Measurements from ENCODE around the gene RABL6. TPM values are rescaled to one million over a fixed set of nuclear protein-coding genes. Genes with fewer than 3 reads are reported as not detected.

Gene RABL6
- total RNA-seq, 2 donors from 2014 or later, result 76.6 to 124 TPM

DNA sequence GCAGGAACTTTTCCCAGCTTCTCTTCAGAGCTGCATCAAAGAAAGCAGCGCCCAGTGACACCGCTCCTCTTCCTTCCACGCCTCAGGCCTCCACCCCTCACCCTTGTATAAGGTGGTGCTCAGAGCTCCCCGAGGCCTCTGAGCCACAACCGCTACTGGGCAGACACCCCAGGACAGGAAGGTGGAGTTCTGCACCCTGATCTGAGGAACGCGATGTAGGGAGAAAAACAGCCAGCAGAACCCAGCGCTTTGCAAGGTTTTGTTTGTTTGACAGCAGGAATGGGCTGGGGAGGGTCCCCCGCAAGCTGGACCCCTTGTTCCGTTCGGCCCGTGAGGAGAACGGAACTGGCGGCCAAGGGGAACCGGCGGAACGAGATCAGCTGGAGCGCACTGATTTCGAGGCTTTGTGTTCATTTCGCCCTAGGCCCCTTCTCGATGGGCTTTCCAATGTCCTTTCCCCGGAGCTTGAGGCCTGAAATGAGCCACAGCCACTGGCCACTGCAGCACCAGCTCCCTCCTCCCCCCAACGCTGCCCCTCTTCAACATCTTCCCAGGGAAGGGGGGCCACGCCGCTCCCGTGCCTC, 54.2 kb downstream of the RABL6 start:
- WGBS, result 82% methylated on average over 25 of the region's 26 CpGs
- H3K27ac ChIP-seq, result no peak overlapping the region
- H3K9me3 ChIP-seq, result no peaks in the 10 kb centered on the region
- H3K27me3 ChIP-seq (replicated peaks; ENCODE audit: insufficient read depth), result no peaks in the 10 kb centered on the region
- H3K4me3 ChIP-seq, result no peak overlapping the region
- intact Hi-C loops (cut with DNase I), result no loop called here
- TF ChIP-seq, protein P1, sequence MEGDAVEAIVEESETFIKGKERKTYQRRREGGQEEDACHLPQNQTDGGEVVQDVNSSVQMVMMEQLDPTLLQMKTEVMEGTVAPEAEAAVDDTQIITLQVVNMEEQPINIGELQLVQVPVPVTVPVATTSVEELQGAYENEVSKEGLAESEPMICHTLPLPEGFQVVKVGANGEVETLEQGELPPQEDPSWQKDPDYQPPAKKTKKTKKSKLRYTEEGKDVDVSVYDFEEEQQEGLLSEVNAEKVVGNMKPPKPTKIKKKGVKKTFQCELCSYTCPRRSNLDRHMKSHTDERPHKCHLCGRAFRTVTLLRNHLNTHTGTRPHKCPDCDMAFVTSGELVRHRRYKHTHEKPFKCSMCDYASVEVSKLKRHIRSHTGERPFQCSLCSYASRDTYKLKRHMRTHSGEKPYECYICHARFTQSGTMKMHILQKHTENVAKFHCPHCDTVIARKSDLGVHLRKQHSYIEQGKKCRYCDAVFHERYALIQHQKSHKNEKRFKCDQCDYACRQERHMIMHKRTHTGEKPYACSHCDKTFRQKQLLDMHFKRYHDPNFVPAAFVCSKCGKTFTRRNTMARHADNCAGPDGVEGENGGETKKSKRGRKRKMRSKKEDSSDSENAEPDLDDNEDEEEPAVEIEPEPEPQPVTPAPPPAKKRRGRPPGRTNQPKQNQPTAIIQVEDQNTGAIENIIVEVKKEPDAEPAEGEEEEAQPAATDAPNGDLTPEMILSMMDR (IDR thresholded peaks at IDR 0.05), result no peak
- TF ChIP-seq POLR2AphosphoS5 (IDR thresholded peaks at IDR 0.05) (no peak), POLR2A (IDR thresholded peaks at IDR 0.05) (no peak)
- no peak for DNase-seq (ENCODE audit: low spot score)
- peaks cover 6 to 13% of the 10 kb centered on the region in 2 donors for H3K36me3 ChIP-seq
- H3K4me1 ChIP-seq (replicated peaks), result peaks cover 23% of the 10 kb centered on the region

GRCh38 chr9:136862849-136863622, 55.3 kb downstream of the RABL6 start:
- Histone ChIP-seq H3K27ac (no peak overlapping the region), H3K4me3 (no peak overlapping the region), H3K27me3 (replicated peaks; ENCODE audit: insufficient read depth) (no peaks in the 10 kb centered on the region), H3K36me3 (peaks cover 6 to 13% of the 10 kb centered on the region in 2 donors), H3K4me1 (replicated peaks) (peaks cover 22% of the 10 kb centered on the region), H3K9me3 (no peaks in the 10 kb centered on the region)
- 83% methylated on average over 30 of the region's 31 CpGs for whole genome bisulfite sequencing
- no peak for TF ChIP-seq POLR2AphosphoS5 (IDR thresholded peaks at IDR 0.05)
- TF ChIP-seq, protein P1 (IDR thresholded peaks at IDR 0.05), result no peak
- TF ChIP-seq POLR2A (IDR thresholded peaks at IDR 0.05), result no peak
- no peak for DNase-seq (ENCODE audit: low spot score)
- intact Hi-C loops (cut with DNase I), result no loop called here

GRCh38 chr9:136863623-136864273, 56.0 kb downstream of the RABL6 start:
- no peaks in the 10 kb centered on the region for H3K9me3 ChIP-seq
- H3K27ac ChIP-seq, result no peak overlapping the region
- WGBS, result 96% methylated on average over 11 of the region's 12 CpGs
- peaks cover 6 to 13% of the 10 kb centered on the region in 2 donors for H3K36me3 ChIP-seq
- peaks cover 15% of the 10 kb centered on the region for H3K4me1 ChIP-seq (replicated peaks)
- no peak for DNase-seq (ENCODE audit: low spot score)
- TF ChIP-seq, protein P1 (IDR thresholded peaks at IDR 0.05), result no peak
- TF ChIP-seq POLR2AphosphoS5 (IDR thresholded peaks at IDR 0.05) (no peak), POLR2A (IDR thresholded peaks at IDR 0.05) (no peak)
- no peak overlapping the region for H3K4me3 ChIP-seq
- no peaks in the 10 kb centered on the region for H3K27me3 ChIP-seq (replicated peaks; ENCODE audit: insufficient read depth)
- intact Hi-C loops (cut with DNase I), result no loop called here

- TF ChIP-seq, protein P1 (IDR thresholded peaks at IDR 0.05), result no peak
- no peak for TF ChIP-seq POLR2AphosphoS5 (IDR thresholded peaks at IDR 0.05)
- no peak for TF ChIP-seq POLR2A (IDR thresholded peaks at IDR 0.05)
- H3K27me3 ChIP-seq (replicated peaks; ENCODE audit: insufficient read depth), result no peaks in the 10 kb centered on the region
- intact Hi-C loops (cut with DNase I), result no loop called here
- peak overlapping the region; percentile 82 to 91 for H3K27ac ChIP-seq
- peaks cover 6 to 13% of the 10 kb centered on the region in 2 donors for H3K36me3 ChIP-seq
- H3K4me3 ChIP-seq, result peak overlapping the region; percentile 98 to 99
- peaks cover 7% of the 10 kb centered on the region for H3K4me1 ChIP-seq (replicated peaks)
- WGBS, result 60% methylated on average over 11 of the region's 11 CpGs
- DNase-seq (ENCODE audit: low spot score), result no peak
- H3K9me3 ChIP-seq, result no peaks in the 10 kb centered on the region
These were observed 57.5 kb downstream of the RABL6 start for GRCh38 chr9:136865041-136865767.
